H9 (cell line): Measurements from ENCODE around the gene MB. TPM values are rescaled to one million over a fixed set of nuclear protein-coding genes. Genes with fewer than 3 reads are reported as not detected.
"Not testable (repeated sequence)": the region's sequence is repeated elsewhere in the genome, so short reads cannot be mapped to it uniquely, and the experiment has no call there.

ENCODE experiments used
- DNase-seq: peaks from one replicate; pipeline ENCODE4 v3.0.0-alpha.2; 2017
- H2AFZ ChIP-seq: one replicate; pipeline ENCODE4 v1.6.1; 2013; ENCODE audit warnings: mild to moderate bottlenecking, low read length, control low read depth, moderate library complexity
- H2AK5ac ChIP-seq: 2 replicates; pipeline ENCODE4 v1.6.1; 2013; ENCODE audit warnings: low read length, control low read depth, mixed read lengths; ENCODE audit not compliant: insufficient read length
- H2BK120ac ChIP-seq: one replicate; pipeline ENCODE4 v1.6.1; 2013; ENCODE audit warnings: low read depth, mild to moderate bottlenecking, low read length, control low read depth, inconsistent platforms; ENCODE audit not compliant: poor library complexity, severe bottlenecking
- H2BK12ac ChIP-seq: 2 replicates; pipeline ENCODE4 v1.6.1; 2013; ENCODE audit warnings: low read length, control low read depth, mixed read lengths, low read depth; ENCODE audit not compliant: insufficient read length
- H2BK15ac ChIP-seq: 2 replicates; pipeline ENCODE4 v1.6.1; 2013; ENCODE audit warnings: low read depth, low read length, control low read depth
- H2BK20ac ChIP-seq: one replicate; pipeline ENCODE4 v1.6.1; 2013; ENCODE audit warnings: low read depth, mild to moderate bottlenecking, low read length, control low read depth, inconsistent platforms; ENCODE audit not compliant: poor library complexity, severe bottlenecking
- H2BK5ac ChIP-seq: 2 replicates; pipeline ENCODE4 v1.6.1; 2013; ENCODE audit warnings: low read length, control low read depth, mixed read lengths; ENCODE audit not compliant: insufficient read length
- H3K14ac ChIP-seq: 2 replicates; pipeline ENCODE4 v1.6.1; 2013; ENCODE audit warnings: low read length, control low read depth; ENCODE audit not compliant: insufficient read depth
- H3K18ac ChIP-seq: 2 replicates; pipeline ENCODE4 v1.6.1; 2013; ENCODE audit warnings: low read depth, mild to moderate bottlenecking, mixed read lengths, low read length, control low read depth; ENCODE audit not compliant: insufficient read length
- H3K23ac ChIP-seq: 2 replicates; pipeline ENCODE4 v1.6.1; 2013; ENCODE audit warnings: low read length, control low read depth, mixed read lengths, low read depth; ENCODE audit not compliant: insufficient read length
- H3K23me2 ChIP-seq: 2 replicates; pipeline ENCODE4 v1.6.1; 2013; ENCODE audit warnings: low read depth, mild to moderate bottlenecking, mixed read lengths, low read length, control low read depth; ENCODE audit not compliant: insufficient read length, poor library complexity, severe bottlenecking
- H3K27ac ChIP-seq: 2 replicates; pipeline ENCODE4 v1.5.1; 2013; ENCODE audit warnings: low read length, control low read depth, mixed read lengths, low read depth; ENCODE audit not compliant: insufficient read length
- H3K27me3 ChIP-seq: 2 replicates; pipeline ENCODE4 v1.6.1; 2013; ENCODE audit warnings: low read length, control low read depth, inconsistent platforms; ENCODE audit not compliant: insufficient read depth
- H3K4ac ChIP-seq: 2 replicates; pipeline ENCODE4 v1.6.1; 2013; ENCODE audit warnings: low read depth, mild to moderate bottlenecking, control low read depth, inconsistent platforms, low read length, moderate library complexity
- H3K4me1 ChIP-seq: 2 replicates; pipeline ENCODE4 v1.6.1; 2013; ENCODE audit warnings: low read length, control low read depth, inconsistent platforms; ENCODE audit not compliant: insufficient read depth
- H3K4me2 ChIP-seq: 2 replicates; pipeline ENCODE4 v1.6.1; 2013; ENCODE audit warnings: low read length, control low read depth, mixed read lengths; ENCODE audit not compliant: insufficient read length, insufficient read depth
- H3K56ac ChIP-seq: 2 replicates; pipeline ENCODE4 v1.6.1; 2013; ENCODE audit warnings: low read depth, mild to moderate bottlenecking, mixed read lengths, low read length, control low read depth; ENCODE audit not compliant: insufficient read length
- H3K79me1 ChIP-seq: 2 replicates; pipeline ENCODE4 v1.6.1; 2013; ENCODE audit warnings: low read depth, mild to moderate bottlenecking, moderate library complexity, low read length, control low read depth, inconsistent platforms; ENCODE audit not compliant: insufficient read depth, poor library complexity, severe bottlenecking
- H3K79me2 ChIP-seq: 2 replicates; pipeline ENCODE4 v1.6.1; 2013; ENCODE audit warnings: low read length, control low read depth, inconsistent platforms; ENCODE audit not compliant: insufficient read depth
- H3K9ac ChIP-seq: 2 replicates; pipeline ENCODE4 v1.6.1; 2013; ENCODE audit warnings: low read length, control low read depth, mixed read lengths; ENCODE audit not compliant: insufficient read length; ENCODE audit errors: extremely low read depth
- H3K9me3 ChIP-seq: one replicate; pipeline ENCODE4 v1.6.1; 2013; ENCODE audit warnings: low read depth, low read length, inconsistent platforms; ENCODE audit not compliant: control insufficient read depth
- H3T11ph ChIP-seq: one replicate; pipeline ENCODE4 v1.6.1; 2013; ENCODE audit warnings: mild to moderate bottlenecking, low read length, control low read depth, inconsistent platforms
- H4K20me1 ChIP-seq: one replicate; pipeline ENCODE4 v1.6.1; 2013; ENCODE audit not compliant: control insufficient read depth, insufficient read length, insufficient read depth
- H4K5ac ChIP-seq: 2 replicates; pipeline ENCODE4 v1.6.1; 2013; ENCODE audit warnings: low read depth, mild to moderate bottlenecking, mixed read lengths, low read length, control low read depth; ENCODE audit not compliant: insufficient read length
- H4K8ac ChIP-seq: replicated peaks from 2 replicates; pipeline ENCODE4 v1.6.1; 2013; ENCODE audit warnings: low read length, control low read depth, mixed read lengths, low read depth; ENCODE audit not compliant: insufficient read length
- H4K91ac ChIP-seq: 2 replicates; pipeline ENCODE4 v1.6.1; 2013; ENCODE audit warnings: low read depth, mild to moderate bottlenecking, moderate library complexity, mixed read lengths, low read length, control low read depth; ENCODE audit not compliant: insufficient read length
- H3K27ac Mint-ChIP-seq, 3 experiments: 2 replicates in 2 of 3; 3 replicates in 1 of 3; pipeline ENCODE4 v1.8.0; 2020 to 2021; ENCODE audit warnings: mixed read lengths in 3 of 3, mild to moderate bottlenecking in 1 of 3, moderate library complexity in 1 of 3
- H3K27me3 Mint-ChIP-seq: 2 replicates; pipeline ENCODE4 v1.8.0; 2021; ENCODE audit warnings: low read depth, mild to moderate bottlenecking, moderate library complexity, mixed read lengths
- H3K36me3 Mint-ChIP-seq, 3 experiments: 2 replicates in 2 of 3; 3 replicates in 1 of 3; pipeline ENCODE4 v1.8.0; 2020 to 2021; ENCODE audit warnings: low read depth in 3 of 3, mixed read lengths in 3 of 3; ENCODE audit not compliant: insufficient read depth in 1 of 3
- H3K4me1 Mint-ChIP-seq, 2 experiments: 2 replicates each; pipeline ENCODE4 v1.8.0; 2020; ENCODE audit warnings: mixed read lengths in 2 of 2
- H3K4me3 Mint-ChIP-seq, 2 experiments: 2 replicates in 1 of 2; 3 replicates in 1 of 2; pipeline ENCODE4 v1.8.0; 2020 to 2021; ENCODE audit warnings: mild to moderate bottlenecking in 2 of 2, mixed read lengths in 2 of 2, moderate library complexity in 1 of 2
- H3K9me3 Mint-ChIP-seq, 2 experiments: 2 replicates in 1 of 2; 3 replicates in 1 of 2; pipeline ENCODE4 v1.8.0; 2020; ENCODE audit warnings: mild to moderate bottlenecking in 2 of 2, mixed read lengths in 2 of 2, moderate library complexity in 1 of 2
- WGBS: extraction: QIAGEN DNeasy Blood & Tissue Kit; methylation state at CpG from one replicate; pipeline ENCODE4 v1.1.7; 2013; ENCODE audit warnings: missing lambda C conversion rate, low lambda C conversion rate, mixed read lengths; ENCODE audit not compliant: insufficient read length; ENCODE audit errors: extremely low coverage; 5-methylcytosine and 5-hydroxymethylcytosine counted together
- total RNA-seq: library from RNA; stranded (reverse); gene quantifications from 2 replicates; pipeline ENCODE4 v1.2.1, GENCODE V29; 2021
- TF ChIP-seq, protein P1 (sequence below): fragments of 200-600 bp; sonication (generic); conservative IDR thresholded peaks from 3 replicates; pipeline ENCODE4 v1.8.0; 2021; ENCODE audit warnings: antibody characterized with exemption, mild to moderate bottlenecking

MB gene
- total RNA-seq, 1 experiment from 2014 or later = 0.55 TPM

DNA sequence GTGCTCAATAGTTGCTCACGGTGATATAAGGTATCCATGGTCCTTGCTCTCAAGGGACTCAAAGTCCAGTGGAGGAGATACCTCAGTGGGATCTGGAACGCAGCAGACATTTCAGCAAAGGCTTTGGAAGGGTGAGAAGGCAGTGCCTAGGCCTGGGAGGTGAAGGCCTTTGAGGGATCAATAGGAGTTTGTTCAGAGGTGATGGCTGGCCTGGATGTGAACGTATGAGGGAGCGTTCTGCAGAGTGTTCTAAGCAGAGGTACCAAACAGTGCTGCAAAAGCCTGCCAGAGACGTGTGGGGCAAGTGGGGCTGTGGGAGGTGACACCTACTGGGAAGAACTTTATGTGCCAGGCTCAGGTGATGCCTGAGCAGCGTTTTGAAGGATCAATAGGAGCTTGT, 7.4 kb upstream of the MB start:
- WGBS = no CpG with 5 or more reads among the region's 6 CpGs
- Mint-ChIP-seq H3K4me1 (peaks cover 18 to 26% of the 10 kb centered on the region in 2 experiments), H3K36me3 (peaks cover 0 to 3% (median 0%) of the 10 kb centered on the region in 3 experiments; a peak in 1 of 7 replicates), H3K27ac (no peak overlapping the region), H3K27me3 (peaks cover 3% of the 10 kb centered on the region; the same call in 1 of the 2 replicates), H3K4me3 (no peak overlapping the region), H3K9me3 (peaks cover 0 to 3% of the 10 kb centered on the region in 2 experiments; a peak in 2 of 5 replicates)
- no peak overlapping the region for H3K27ac ChIP-seq
- H2BK20ac ChIP-seq = no peak overlapping the region
- H2BK15ac ChIP-seq = no peak overlapping the region
- H3K4me2 ChIP-seq = no peak overlapping the region
- no peak overlapping the region for H3K56ac ChIP-seq
- H3K4ac ChIP-seq = no peak overlapping the region
- no peak overlapping the region for H2AFZ ChIP-seq
- H3T11ph ChIP-seq = no peak overlapping the region
- no peak overlapping the region for H2AK5ac ChIP-seq
- H2BK5ac ChIP-seq = no peak overlapping the region
- no peaks in the 10 kb centered on the region for H3K27me3 ChIP-seq
- no peak overlapping the region for H4K5ac ChIP-seq
- H3K18ac ChIP-seq = no peak overlapping the region
- no peak for DNase-seq
- no peaks in the 10 kb centered on the region for H3K79me1 ChIP-seq
- H3K9ac ChIP-seq = no peak overlapping the region
- H3K79me2 ChIP-seq = no peaks in the 10 kb centered on the region
- peaks cover 8% of the 10 kb centered on the region for H3K23me2 ChIP-seq
- no peaks in the 10 kb centered on the region for H3K9me3 ChIP-seq
- TF ChIP-seq, protein P1, sequence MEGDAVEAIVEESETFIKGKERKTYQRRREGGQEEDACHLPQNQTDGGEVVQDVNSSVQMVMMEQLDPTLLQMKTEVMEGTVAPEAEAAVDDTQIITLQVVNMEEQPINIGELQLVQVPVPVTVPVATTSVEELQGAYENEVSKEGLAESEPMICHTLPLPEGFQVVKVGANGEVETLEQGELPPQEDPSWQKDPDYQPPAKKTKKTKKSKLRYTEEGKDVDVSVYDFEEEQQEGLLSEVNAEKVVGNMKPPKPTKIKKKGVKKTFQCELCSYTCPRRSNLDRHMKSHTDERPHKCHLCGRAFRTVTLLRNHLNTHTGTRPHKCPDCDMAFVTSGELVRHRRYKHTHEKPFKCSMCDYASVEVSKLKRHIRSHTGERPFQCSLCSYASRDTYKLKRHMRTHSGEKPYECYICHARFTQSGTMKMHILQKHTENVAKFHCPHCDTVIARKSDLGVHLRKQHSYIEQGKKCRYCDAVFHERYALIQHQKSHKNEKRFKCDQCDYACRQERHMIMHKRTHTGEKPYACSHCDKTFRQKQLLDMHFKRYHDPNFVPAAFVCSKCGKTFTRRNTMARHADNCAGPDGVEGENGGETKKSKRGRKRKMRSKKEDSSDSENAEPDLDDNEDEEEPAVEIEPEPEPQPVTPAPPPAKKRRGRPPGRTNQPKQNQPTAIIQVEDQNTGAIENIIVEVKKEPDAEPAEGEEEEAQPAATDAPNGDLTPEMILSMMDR = no peak
- H4K20me1 ChIP-seq = no peaks in the 10 kb centered on the region
- H3K4me1 ChIP-seq = no peaks in the 10 kb centered on the region
- H4K91ac ChIP-seq = no peak overlapping the region
- no peak overlapping the region for H4K8ac ChIP-seq
- no peak overlapping the region for H2BK12ac ChIP-seq
- no peak overlapping the region for H3K14ac ChIP-seq
- no peak overlapping the region for H2BK120ac ChIP-seq
- no peak overlapping the region for H3K23ac ChIP-seq

DNA sequence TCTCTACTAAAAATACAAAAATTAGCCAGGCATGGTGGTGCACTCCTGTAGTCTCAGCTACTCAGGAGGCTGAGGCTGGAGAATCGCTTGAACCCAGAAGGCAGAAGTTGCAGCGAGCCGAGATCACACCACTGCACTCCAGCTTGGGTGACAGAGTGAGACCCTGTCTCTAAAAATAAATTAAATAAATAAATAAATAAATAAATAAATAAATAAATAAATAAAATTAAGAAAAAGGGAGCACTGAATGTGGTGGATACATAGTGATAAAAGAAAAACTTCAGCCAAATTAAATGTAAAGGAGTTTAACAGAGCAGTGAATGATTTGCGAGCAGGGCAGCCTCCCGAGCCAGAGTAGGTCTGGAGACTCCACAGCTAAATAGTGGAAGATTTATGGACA, 6.8 kb upstream of the MB start:
- H2BK120ac ChIP-seq, H3K4me3 Mint-ChIP-seq, H3K9me3 Mint-ChIP-seq, H2BK15ac ChIP-seq, H4K5ac ChIP-seq, H3K27me3 ChIP-seq, H3K4me1 ChIP-seq, H3K9ac ChIP-seq, H2AK5ac ChIP-seq, H3K36me3 Mint-ChIP-seq, H3K27ac Mint-ChIP-seq, H2BK20ac ChIP-seq, H3K56ac ChIP-seq, H2BK12ac ChIP-seq, H3K23ac ChIP-seq, H3K79me2 ChIP-seq, H3K9me3 ChIP-seq, H3K4me2 ChIP-seq, H3T11ph ChIP-seq, H4K8ac ChIP-seq, H3K27ac ChIP-seq, H3K27me3 Mint-ChIP-seq, H3K4ac ChIP-seq, H4K91ac ChIP-seq, H2BK5ac ChIP-seq, H3K18ac ChIP-seq, H2AFZ ChIP-seq, H3K14ac ChIP-seq, H3K79me1 ChIP-seq, DNase-seq, H4K20me1 ChIP-seq, H3K23me2 ChIP-seq: not testable (repeated sequence)
- no CpG with 5 or more reads among the region's 5 CpGs for WGBS
- H3K4me1 Mint-ChIP-seq = peaks cover 15 to 25% of the 10 kb centered on the region in 2 experiments
